ENCODE data around the gene NPHP4. TPM values are rescaled to one million over a fixed set of nuclear protein-coding genes. Genes with fewer than 3 reads are reported as not detected.

The NPHP4 gene
- total and polyA plus RNA-seq, 10 of the 15 experiments (the other 5 are each of a cell fraction or from before 2014, with no cell fraction given), result 0.16 to 10.5 (median 3.1) TPM

DNA sequence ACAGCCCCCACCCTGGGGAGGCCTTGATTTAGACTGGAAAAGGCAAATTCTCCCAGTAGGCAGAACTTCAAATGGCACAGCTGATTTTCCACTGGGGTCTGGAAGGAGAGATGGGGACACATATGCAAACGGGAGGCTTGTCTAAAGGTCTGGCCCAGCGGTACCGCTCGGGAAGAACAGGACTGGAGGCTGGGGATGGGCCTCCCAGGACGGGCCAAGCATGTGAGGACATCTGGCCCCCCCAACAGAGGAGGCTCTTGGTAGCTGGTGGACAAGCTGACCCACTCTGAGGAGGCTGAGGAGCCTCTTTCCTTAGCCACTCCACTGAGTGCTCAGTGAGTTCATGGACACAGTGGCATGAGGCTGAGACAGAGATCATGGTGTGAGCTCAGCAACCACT lies 170.0 kb downstream of the NPHP4 start:
- no TSS peak for BruUV-seq (replicated peaks)
- no peaks in the 10 kb centered on the region for H3K4me1 ChIP-seq (ENCODE audit: control insufficient read depth, insufficient read depth, low read length)
- H3K9ac ChIP-seq (ENCODE audit: control insufficient read depth, insufficient read depth, low read length), result no peak overlapping the region
- no peak overlapping the region for H2AFZ ChIP-seq (ENCODE audit: control insufficient read depth, low read depth, low read length)
- intact Hi-C loops (cut with micrococcal nuclease; ENCODE audit: unreplicated experiment) (no loop called here), in situ Hi-C loops (cut with MboI) (no loop called here)
- 24% methylated on average over 5 of the region's 5 CpGs for WGBS (ENCODE audit: insufficient coverage, insufficient replicate concordance, low lambda C conversion rate, missing lambda C conversion rate)
- no peak for FAIRE-seq
- TF ChIP-seq, protein P1, sequence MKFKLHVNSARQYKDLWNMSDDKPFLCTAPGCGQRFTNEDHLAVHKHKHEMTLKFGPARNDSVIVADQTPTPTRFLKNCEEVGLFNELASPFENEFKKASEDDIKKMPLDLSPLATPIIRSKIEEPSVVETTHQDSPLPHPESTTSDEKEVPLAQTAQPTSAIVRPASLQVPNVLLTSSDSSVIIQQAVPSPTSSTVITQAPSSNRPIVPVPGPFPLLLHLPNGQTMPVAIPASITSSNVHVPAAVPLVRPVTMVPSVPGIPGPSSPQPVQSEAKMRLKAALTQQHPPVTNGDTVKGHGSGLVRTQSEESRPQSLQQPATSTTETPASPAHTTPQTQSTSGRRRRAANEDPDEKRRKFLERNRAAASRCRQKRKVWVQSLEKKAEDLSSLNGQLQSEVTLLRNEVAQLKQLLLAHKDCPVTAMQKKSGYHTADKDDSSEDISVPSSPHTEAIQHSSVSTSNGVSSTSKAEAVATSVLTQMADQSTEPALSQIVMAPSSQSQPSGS (IDR thresholded peaks at IDR 0.05; ENCODE audit: low read length), result no peak
- TF ChIP-seq POLR2AphosphoS2 (IDR thresholded peaks at IDR 0.05; ENCODE audit: low read depth, low read length), result no peak
- TF ChIP-seq ZNF274 (IDR thresholded peaks at IDR 0.05; ENCODE audit: insufficient read depth, insufficient read length), result no peak
- TF ChIP-seq PAX8 (IDR thresholded peaks at IDR 0.05), result no peak
- no peak for TF ChIP-seq NFIC (IDR thresholded peaks at IDR 0.05; ENCODE audit: low read depth, low read length)
- no peak for TF ChIP-seq NBN (IDR thresholded peaks at IDR 0.05)
- no peak for TF ChIP-seq HDGF (IDR thresholded peaks at IDR 0.05)
- TF ChIP-seq, protein P2, sequence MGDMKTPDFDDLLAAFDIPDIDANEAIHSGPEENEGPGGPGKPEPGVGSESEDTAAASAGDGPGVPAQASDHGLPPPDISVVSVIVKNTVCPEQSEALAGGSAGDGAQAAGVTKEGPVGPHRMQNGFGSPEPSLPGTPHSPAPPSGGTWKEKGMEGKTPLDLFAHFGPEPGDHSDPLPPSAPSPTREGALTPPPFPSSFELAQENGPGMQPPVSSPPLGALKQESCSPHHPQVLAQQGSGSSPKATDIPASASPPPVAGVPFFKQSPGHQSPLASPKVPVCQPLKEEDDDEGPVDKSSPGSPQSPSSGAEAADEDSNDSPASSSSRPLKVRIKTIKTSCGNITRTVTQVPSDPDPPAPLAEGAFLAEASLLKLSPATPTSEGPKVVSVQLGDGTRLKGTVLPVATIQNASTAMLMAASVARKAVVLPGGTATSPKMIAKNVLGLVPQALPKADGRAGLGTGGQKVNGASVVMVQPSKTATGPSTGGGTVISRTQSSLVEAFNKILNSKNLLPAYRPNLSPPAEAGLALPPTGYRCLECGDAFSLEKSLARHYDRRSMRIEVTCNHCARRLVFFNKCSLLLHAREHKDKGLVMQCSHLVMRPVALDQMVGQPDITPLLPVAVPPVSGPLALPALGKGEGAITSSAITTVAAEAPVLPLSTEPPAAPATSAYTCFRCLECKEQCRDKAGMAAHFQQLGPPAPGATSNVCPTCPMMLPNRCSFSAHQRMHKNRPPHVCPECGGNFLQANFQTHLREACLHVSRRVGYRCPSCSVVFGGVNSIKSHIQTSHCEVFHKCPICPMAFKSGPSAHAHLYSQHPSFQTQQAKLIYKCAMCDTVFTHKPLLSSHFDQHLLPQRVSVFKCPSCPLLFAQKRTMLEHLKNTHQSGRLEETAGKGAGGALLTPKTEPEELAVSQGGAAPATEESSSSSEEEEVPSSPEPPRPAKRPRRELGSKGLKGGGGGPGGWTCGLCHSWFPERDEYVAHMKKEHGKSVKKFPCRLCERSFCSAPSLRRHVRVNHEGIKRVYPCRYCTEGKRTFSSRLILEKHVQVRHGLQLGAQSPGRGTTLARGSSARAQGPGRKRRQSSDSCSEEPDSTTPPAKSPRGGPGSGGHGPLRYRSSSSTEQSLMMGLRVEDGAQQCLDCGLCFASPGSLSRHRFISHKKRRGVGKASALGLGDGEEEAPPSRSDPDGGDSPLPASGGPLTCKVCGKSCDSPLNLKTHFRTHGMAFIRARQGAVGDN (IDR thresholded peaks at IDR 0.05), result no peak
- no peak for TF ChIP-seq SREBF1 (IDR thresholded peaks at IDR 0.05; ENCODE audit: low read length)
- TF ChIP-seq, protein P3, sequence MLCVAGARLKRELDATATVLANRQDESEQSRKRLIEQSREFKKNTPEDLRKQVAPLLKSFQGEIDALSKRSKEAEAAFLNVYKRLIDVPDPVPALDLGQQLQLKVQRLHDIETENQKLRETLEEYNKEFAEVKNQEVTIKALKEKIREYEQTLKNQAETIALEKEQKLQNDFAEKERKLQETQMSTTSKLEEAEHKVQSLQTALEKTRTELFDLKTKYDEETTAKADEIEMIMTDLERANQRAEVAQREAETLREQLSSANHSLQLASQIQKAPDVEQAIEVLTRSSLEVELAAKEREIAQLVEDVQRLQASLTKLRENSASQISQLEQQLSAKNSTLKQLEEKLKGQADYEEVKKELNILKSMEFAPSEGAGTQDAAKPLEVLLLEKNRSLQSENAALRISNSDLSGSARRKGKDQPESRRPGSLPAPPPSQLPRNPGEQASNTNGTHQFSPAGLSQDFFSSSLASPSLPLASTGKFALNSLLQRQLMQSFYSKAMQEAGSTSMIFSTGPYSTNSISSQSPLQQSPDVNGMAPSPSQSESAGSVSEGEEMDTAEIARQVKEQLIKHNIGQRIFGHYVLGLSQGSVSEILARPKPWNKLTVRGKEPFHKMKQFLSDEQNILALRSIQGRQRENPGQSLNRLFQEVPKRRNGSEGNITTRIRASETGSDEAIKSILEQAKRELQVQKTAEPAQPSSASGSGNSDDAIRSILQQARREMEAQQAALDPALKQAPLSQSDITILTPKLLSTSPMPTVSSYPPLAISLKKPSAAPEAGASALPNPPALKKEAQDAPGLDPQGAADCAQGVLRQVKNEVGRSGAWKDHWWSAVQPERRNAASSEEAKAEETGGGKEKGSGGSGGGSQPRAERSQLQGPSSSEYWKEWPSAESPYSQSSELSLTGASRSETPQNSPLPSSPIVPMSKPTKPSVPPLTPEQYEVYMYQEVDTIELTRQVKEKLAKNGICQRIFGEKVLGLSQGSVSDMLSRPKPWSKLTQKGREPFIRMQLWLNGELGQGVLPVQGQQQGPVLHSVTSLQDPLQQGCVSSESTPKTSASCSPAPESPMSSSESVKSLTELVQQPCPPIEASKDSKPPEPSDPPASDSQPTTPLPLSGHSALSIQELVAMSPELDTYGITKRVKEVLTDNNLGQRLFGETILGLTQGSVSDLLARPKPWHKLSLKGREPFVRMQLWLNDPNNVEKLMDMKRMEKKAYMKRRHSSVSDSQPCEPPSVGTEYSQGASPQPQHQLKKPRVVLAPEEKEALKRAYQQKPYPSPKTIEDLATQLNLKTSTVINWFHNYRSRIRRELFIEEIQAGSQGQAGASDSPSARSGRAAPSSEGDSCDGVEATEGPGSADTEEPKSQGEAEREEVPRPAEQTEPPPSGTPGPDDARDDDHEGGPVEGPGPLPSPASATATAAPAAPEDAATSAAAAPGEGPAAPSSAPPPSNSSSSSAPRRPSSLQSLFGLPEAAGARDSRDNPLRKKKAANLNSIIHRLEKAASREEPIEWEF (IDR thresholded peaks at IDR 0.05; ENCODE audit: insufficient replicate concordance, low read depth, low read length), result no peak
- TF ChIP-seq TCF7 (IDR thresholded peaks at IDR 0.05; ENCODE audit: borderline replicate concordance), result no peak
- no peak for TF ChIP-seq GABPA (IDR thresholded peaks at IDR 0.05; ENCODE audit: low read depth)
- TF ChIP-seq SMAD1 (IDR thresholded peaks at IDR 0.05; ENCODE audit: low read depth, partially characterized antibody), result no peak
- TF ChIP-seq JUNB (IDR thresholded peaks at IDR 0.05), result no peak
- no peak for TF ChIP-seq ZBED1 (IDR thresholded peaks at IDR 0.05; ENCODE audit: borderline replicate concordance)
- DNase-seq (ENCODE audit: low read depth, low spot score), result no peak
- no peaks in the 10 kb centered on the region for H3K9me3 ChIP-seq (replicated peaks; ENCODE audit: control insufficient read depth, insufficient read depth, low read length)
- CTCF ChIA-PET, result no interaction called here
- H3K36me3 ChIP-seq (ENCODE audit: control insufficient read depth in 2 of 2, insufficient read depth in 2 of 2, low read length in 1 of 2), result no peaks in the 10 kb centered on the region
- H3K27ac ChIP-seq (ENCODE audit: control insufficient read depth, insufficient read depth), result no peak overlapping the region
- H3K27me3 ChIP-seq (replicated peaks in 1 of 2; ENCODE audit: control insufficient read depth in 2 of 2, insufficient read depth in 2 of 2, low read length in 1 of 2), result no peaks in the 10 kb centered on the region
- SMC1A ChIA-PET (ENCODE audit: uncharacterized antibody, unreplicated experiment), result no interaction called here
- H4K20me1 ChIP-seq (ENCODE audit: control insufficient read depth, insufficient read depth), result no peaks in the 10 kb centered on the region
- H3K79me2 ChIP-seq (ENCODE audit: control insufficient read depth, insufficient read depth, low read length), result no peaks in the 10 kb centered on the region
- RAD21 ChIA-PET (ENCODE audit: unreplicated experiment), result no interaction called here
- POLR2A ChIA-PET, result no interaction called here
- H3K4me3 ChIP-seq, result no peak overlapping the region
- no peak overlapping the region for H3K4me2 ChIP-seq (ENCODE audit: control insufficient read depth, insufficient read depth)
- no peak for ATAC-seq

All from GM12878 (cell line).